Measurements from ENCODE around the gene DGCR2. TPM values are rescaled to one million over a fixed set of nuclear protein-coding genes. Genes with fewer than 3 reads are reported as not detected.

Gene DGCR2
- total and polyA plus RNA-seq, 10 of the 15 experiments (the other 5 are each of a cell fraction or from before 2014, with no cell fraction given), result 0.19 to 28.4 (median 16.0) TPM

GRCh38 chr22:19004471-19004870, 117.7 kb downstream of the DGCR2 start:
- RAD21 ChIA-PET (ENCODE audit: unreplicated experiment), result no interaction called here
- intact Hi-C loops (cut with micrococcal nuclease; ENCODE audit: unreplicated experiment), result no loop called here

More at GRCh38 chr22:19004471-19004870, 117.7 kb downstream of the DGCR2 start:
- no peaks in the 10 kb centered on the region; a peak in 1 of 4 replicates for H3K27me3 ChIP-seq (replicated peaks in 1 of 2; ENCODE audit: control insufficient read depth in 2 of 2, insufficient read depth in 2 of 2, low read length in 1 of 2)
- FAIRE-seq (no peak), ATAC-seq (no peak), DNase-seq (ENCODE audit: low read depth, low spot score) (no peak)
- ChIA-PET SMC1A (ENCODE audit: uncharacterized antibody, unreplicated experiment) (no interaction called here), POLR2A (no interaction called here), CTCF (no interaction called here)
- H3K4me2 ChIP-seq (ENCODE audit: control insufficient read depth, insufficient read depth), result no peak overlapping the region
- no peaks in the 10 kb centered on the region for H3K9me3 ChIP-seq (replicated peaks; ENCODE audit: control insufficient read depth, insufficient read depth, low read length)
- no TSS peak for BruUV-seq (replicated peaks)
- TF ChIP-seq E2F8 (IDR thresholded peaks at IDR 0.05; ENCODE audit: low read depth, partially characterized antibody), result no peak
- TF ChIP-seq MEF2A (IDR thresholded peaks at IDR 0.05; ENCODE audit: insufficient read depth, low read depth, low read length), result no peak
- TF ChIP-seq EED (IDR thresholded peaks at IDR 0.05; ENCODE audit: low read depth), result no peak
- no peak for TF ChIP-seq SRF (IDR thresholded peaks at IDR 0.05; ENCODE audit: low read depth in 2 of 2, low read length in 2 of 2)
- no peak for TF ChIP-seq RBBP5 (conservative IDR thresholded peaks at IDR 0.05)
- no peak for TF ChIP-seq MYB (IDR thresholded peaks at IDR 0.05; ENCODE audit: borderline replicate concordance, low read depth, low read length)
- no peak for TF ChIP-seq BCL3 (IDR thresholded peaks at IDR 0.05; ENCODE audit: borderline replicate concordance, insufficient read depth, low read depth, low read length, poor library complexity, severe bottlenecking)
- TF ChIP-seq LARP7 (IDR thresholded peaks at IDR 0.05), result no peak
- no peak for TF ChIP-seq BRCA1 (IDR thresholded peaks at IDR 0.05; ENCODE audit: low read depth, low read length)
- no peak for TF ChIP-seq TCF12 (IDR thresholded peaks at IDR 0.05; ENCODE audit: low read depth, low read length)
- no peak for TF ChIP-seq SMAD1 (IDR thresholded peaks at IDR 0.05; ENCODE audit: low read depth, partially characterized antibody)
- TF ChIP-seq MTA3 (IDR thresholded peaks at IDR 0.05; ENCODE audit: borderline replicate concordance, low read length), result no peak
- TF ChIP-seq CEBPZ (IDR thresholded peaks at IDR 0.05; ENCODE audit: low read depth, low read length), result no peak
- no peak for TF ChIP-seq HCFC1 (IDR thresholded peaks at IDR 0.05; ENCODE audit: low read length)
- no peak for TF ChIP-seq ELK1 (IDR thresholded peaks at IDR 0.05; ENCODE audit: low read depth, low read length)
- no peak for TF ChIP-seq BACH1 (IDR thresholded peaks at IDR 0.05; ENCODE audit: borderline replicate concordance)
- 30% methylated on average over 4 of the region's 4 CpGs for WGBS (ENCODE audit: insufficient coverage, insufficient replicate concordance, low lambda C conversion rate, missing lambda C conversion rate)
- no peaks in the 10 kb centered on the region for H3K36me3 ChIP-seq (ENCODE audit: control insufficient read depth in 2 of 2, insufficient read depth in 2 of 2, low read length in 1 of 2)
- no peaks in the 10 kb centered on the region for H3K79me2 ChIP-seq (ENCODE audit: control insufficient read depth, insufficient read depth, low read length)
- no peak overlapping the region for H3K9ac ChIP-seq (ENCODE audit: control insufficient read depth, insufficient read depth, low read length)
- H3K4me3 ChIP-seq, result no peak overlapping the region
- H3K4me1 ChIP-seq (ENCODE audit: control insufficient read depth, insufficient read depth, low read length), result no peaks in the 10 kb centered on the region
- in situ Hi-C loops (cut with MboI), result no loop called here
- no peaks in the 10 kb centered on the region for H4K20me1 ChIP-seq (ENCODE audit: control insufficient read depth, insufficient read depth)
- H2AFZ ChIP-seq (ENCODE audit: control insufficient read depth, low read depth, low read length), result no peak overlapping the region
- H3K27ac ChIP-seq (ENCODE audit: control insufficient read depth, insufficient read depth), result no peak overlapping the region
